HPDE6-E6E7 (cell line): ENCODE data around the gene MGST2.

ENCODE experiments used
- DNase-seq: peaks from one replicate; pipeline ENCODE4 v3.0.0; 2011; ENCODE audit warnings: missing footprints; ENCODE audit errors: extremely low spot score

MGST2 gene

GRCh38 chr4:139704915-139705485 is 39.4 kb downstream of the MGST2 start:
- DNase-seq: no peak

- no peak for DNase-seq
Observed at GRCh38 chr4:139709660-139710059, 44.0 kb downstream of the MGST2 start.

- DNase-seq: no peak
Observed at GRCh38 chr4:139710073-139710472, 44.5 kb downstream of the MGST2 start.

- no peak for DNase-seq
Observed at GRCh38 chr4:139711461-139711860, 45.8 kb downstream of the MGST2 start.

- no peak for DNase-seq
Observed at GRCh38 chr4:139712882-139713281, 47.3 kb downstream of the MGST2 start.

GRCh38 chr4:139715746-139716391 is 50.2 kb downstream of the MGST2 start:
- no peak for DNase-seq

- no peak for DNase-seq
Observed at GRCh38 chr4:139718358-139718757, 52.7 kb downstream of the MGST2 start.

- no peak for DNase-seq
Observed at GRCh38 chr4:139718833-139719232, 53.2 kb downstream of the MGST2 start.

GRCh38 chr4:139719381-139720101 is 53.9 kb downstream of the MGST2 start:
- DNase-seq: no peak

GRCh38 chr4:139720806-139721205 is 55.2 kb downstream of the MGST2 start:
- no peak for DNase-seq

- no peak for DNase-seq
Observed at GRCh38 chr4:139721789-139722188, 56.2 kb downstream of the MGST2 start.

- DNase-seq: no peak
Observed at GRCh38 chr4:139725236-139725635, 59.6 kb downstream of the MGST2 start.

- DNase-seq: no peak
Observed at GRCh38 chr4:139726615-139727014, 61.0 kb downstream of the MGST2 start.

GRCh38 chr4:139728146-139728545 is 62.5 kb downstream of the MGST2 start:
- no peak for DNase-seq

- no peak for DNase-seq
Observed at GRCh38 chr4:139728840-139729239, 63.2 kb downstream of the MGST2 start.

GRCh38 chr4:139732991-139733570 is 67.5 kb downstream of the MGST2 start:
- DNase-seq: no peak

- DNase-seq: no peak
Observed at GRCh38 chr4:139734201-139734874, 68.7 kb downstream of the MGST2 start.

- peak; percentile 81 for DNase-seq
Observed at GRCh38 chr4:139734875-139735380, 69.3 kb downstream of the MGST2 start.

- DNase-seq: no peak
Observed at GRCh38 chr4:139735381-139736273, 70.0 kb downstream of the MGST2 start.

GRCh38 chr4:139736274-139736660 is 70.6 kb downstream of the MGST2 start:
- DNase-seq: no peak

GRCh38 chr4:139736661-139737060 is 71.0 kb downstream of the MGST2 start:
- no peak for DNase-seq
